ENCODE measurements around the gene RGS16.

The RGS16 gene

DNA sequence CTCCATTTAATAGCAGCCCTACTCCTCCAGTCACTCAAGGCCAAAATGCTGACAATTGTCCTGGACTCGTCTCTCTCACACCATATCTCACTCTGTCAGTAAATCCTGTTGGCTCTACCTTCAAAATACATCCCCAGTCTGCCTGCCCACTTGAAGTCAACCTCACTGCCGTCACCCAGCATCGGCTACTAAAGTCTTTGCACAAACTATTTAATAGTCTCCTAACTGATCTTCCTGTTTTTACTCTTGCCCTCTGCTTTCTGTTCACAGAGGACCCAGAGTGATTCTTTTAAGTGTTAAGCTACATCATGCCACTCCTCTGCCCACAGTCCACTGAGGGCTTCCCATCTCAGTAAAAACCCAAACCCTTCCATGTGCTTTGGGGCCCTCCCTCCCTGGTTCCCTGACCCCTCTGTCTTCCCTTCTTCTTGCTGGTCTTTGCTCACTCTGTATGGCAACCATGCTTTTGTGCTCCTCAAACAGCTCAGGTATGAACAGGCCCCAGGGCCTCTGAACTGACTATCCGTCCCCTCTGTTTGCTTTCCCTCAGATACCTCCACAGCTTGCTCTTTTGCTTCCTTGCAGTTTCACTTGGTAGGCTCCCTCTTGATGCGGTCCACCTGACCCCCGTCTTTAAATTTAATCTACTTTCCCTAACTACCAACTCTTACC lies 34.1 kb downstream of the RGS16 start:
- no peak for DNase-seq

DNA sequence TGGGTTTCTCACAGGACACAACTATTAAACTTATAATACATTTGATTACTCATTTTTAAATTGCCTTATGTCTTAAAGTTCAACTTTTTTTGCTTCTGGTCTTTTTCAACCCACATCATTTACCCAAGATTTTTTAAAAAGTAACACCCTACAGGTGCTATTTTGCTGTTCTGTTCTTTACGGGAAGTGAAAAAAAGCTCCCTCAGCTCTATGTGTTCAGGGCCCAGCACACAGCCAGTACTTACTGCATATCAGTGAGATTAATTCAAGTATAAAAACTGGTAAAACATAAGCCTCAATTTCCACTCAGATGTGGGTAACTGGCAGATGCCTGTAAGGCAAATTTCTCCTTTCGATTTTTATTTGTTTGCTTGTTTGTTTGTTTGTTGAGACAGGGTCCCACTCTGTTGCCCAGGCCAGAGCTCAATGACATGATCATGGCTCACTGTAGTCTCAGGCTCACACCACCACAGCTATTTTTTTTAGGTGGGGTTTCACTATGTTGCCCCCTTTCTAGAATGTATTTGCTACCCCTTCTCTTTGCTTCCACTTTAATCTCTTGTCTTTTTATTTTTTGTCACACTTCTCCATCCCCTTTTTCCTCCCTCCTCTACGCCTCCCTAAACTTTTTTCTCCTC lies 35.4 kb downstream of the RGS16 start:
- no peak for DNase-seq

GRCh38 chr1:182567629-182568028 lies 36.6 kb downstream of the RGS16 start:
- no peak for DNase-seq

GRCh38 chr1:182565537-182565936 lies 38.7 kb downstream of the RGS16 start:
- no peak for DNase-seq

DNA sequence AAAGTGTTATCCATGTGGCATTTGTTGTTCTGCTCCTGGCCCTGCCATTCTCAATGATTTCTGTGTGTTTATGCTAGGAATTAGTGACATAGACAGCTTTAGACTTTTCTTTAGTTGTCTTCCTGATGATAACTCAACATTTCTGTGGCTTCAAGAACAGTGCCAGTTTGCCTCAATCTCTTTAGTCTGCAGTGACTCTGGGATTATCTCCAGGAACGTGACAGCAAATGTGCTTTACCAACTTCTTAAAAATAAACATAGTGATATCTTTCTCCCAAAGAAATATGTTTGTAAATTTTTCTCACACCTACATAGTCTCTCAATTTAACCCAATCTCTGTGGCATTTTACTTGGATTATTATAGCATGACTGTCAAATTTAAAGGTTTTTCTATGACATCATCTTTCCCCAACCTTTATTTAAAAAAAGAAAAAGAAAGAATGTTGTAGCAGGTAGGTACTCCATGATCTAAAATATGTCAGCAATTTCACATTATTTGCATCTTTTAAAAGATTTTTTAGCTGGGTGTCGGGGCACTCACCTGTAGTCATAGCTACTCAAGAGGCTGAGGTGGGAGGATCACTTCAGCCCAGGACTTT lies 39.7 kb downstream of the RGS16 start:
- no peak for DNase-seq

DNA sequence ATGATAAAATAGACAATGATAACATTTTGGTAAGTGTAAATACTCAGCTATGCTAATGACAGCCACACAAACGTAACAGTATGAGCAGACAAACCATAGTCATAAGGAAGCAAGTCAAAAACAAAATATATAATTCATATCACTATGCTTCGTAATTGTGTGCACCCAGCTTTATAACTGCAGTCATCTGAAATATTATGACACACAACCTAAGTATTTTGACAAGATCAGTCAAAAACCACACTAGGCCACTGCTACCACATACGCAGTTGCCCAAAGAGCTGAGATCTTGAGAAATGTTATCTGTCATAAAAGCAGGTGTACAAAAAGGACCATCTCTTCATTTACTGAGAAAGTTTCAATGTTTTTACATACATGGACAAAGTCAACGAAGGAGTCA lies 41.1 kb downstream of the RGS16 start:
- no peak for DNase-seq

GRCh38 chr1:182561456-182561855 lies 42.7 kb downstream of the RGS16 start:
- no peak for DNase-seq

GRCh38 chr1:182560392-182560984 lies 43.7 kb downstream of the RGS16 start:
- no peak for DNase-seq

- no peak for DNase-seq
Measured at GRCh38 chr1:182556279-182556678, 47.9 kb downstream of the RGS16 start.

DNA sequence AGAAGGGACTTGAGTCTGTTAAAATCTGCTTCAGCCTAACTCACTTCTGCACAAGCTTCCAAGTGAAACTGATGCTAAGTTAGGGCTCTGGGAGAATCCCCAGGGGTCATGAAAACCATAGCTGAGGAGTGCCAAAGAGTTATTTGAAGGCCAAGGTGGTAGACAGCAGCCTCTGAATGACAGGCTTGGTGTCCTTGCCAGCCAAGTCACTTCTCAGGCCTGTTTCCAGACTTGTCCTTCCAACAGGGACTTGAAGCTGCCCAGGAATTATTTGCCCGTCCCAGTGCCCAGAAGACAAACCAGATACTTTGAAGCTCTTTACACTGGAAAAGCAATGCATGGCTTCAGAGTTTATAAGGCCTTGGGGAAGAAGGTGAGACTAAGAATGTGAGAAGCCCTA lies 48.7 kb downstream of the RGS16 start:
- no peak for DNase-seq

- DNase-seq, result no peak
Measured at GRCh38 chr1:182552527-182552926, 51.7 kb downstream of the RGS16 start.

- DNase-seq, result no peak
Measured at GRCh38 chr1:182549811-182550210, 54.4 kb downstream of the RGS16 start.

GRCh38 chr1:182549346-182549745 lies 54.8 kb downstream of the RGS16 start:
- no peak for DNase-seq

Data from NK-92 treated with Interleukin-12 subunit alpha and Interleukin-12 subunit beta, amount 100 ng/mL, for 24 hours (cell line).